Natural killer cell treated with Interleukin-12 subunit alpha and Interleukin-12 subunit beta and Interleukin-15 and Interleukin-18, amount 100 ng/mL, for 72 hours (primary cell): Measurements from ENCODE around the gene ZNF260. TPM values are rescaled to one million over a fixed set of nuclear protein-coding genes. Genes with fewer than 3 reads are reported as not detected.

Experiments
- total RNA-seq, 2 donors: library from RNA; stranded (reverse); gene quantifications; one replicate each; pipeline ENCODE4 v1.2.3, GENCODE V29; 2022

The ZNF260 gene
- total RNA-seq, 2 donors from 2014 or later: 6.0 to 7.1 TPM

Other genes with a start within 250 kb of the ZNF260 start
- gene ZFP14, start 149.1 kb downstream of the ZNF260 start, total RNA-seq: 1 to 10 TPM; 2.3 to 5.1 TPM
- 1 to 10 TPM; 3.3 to 5.8 TPM for gene ZFP82, start 109.6 kb downstream of the ZNF260 start, total RNA-seq
- gene ZNF566, start 38.7 kb downstream of the ZNF260 start, total RNA-seq: 1 to 10 TPM; 7.3 to 8.3 TPM
- gene ZNF529, start 45.0 kb upstream of the ZNF260 start, total RNA-seq: 10 to 100 TPM; 11.0 to 14.6 TPM
- gene ZNF382, start 77.0 kb upstream of the ZNF260 start, total RNA-seq: 1 to 10 TPM; 3.0 to 3.9 TPM
- gene ZNF461, start 138.6 kb upstream of the ZNF260 start, total RNA-seq: 10 to 100 TPM in 1 of 2 donors, 1 to 10 TPM in 1; 5.9 to 10.8 TPM
- gene ZNF567, start 159.3 kb upstream of the ZNF260 start, total RNA-seq: 1 to 10 TPM; 7.3 to 8.5 TPM
- 1 to 10 TPM; 3.9 to 4.1 TPM for gene ZNF850, start 244.5 kb upstream of the ZNF260 start, total RNA-seq